Activated CD8-positive, alpha-beta memory T cell treated with anti-CD3 and anti-CD28 coated beads, Interleukin-2, amount 50 U/mL, for 4 hours (primary cell): ENCODE data around the gene GRN.
"Not testable (repeated sequence)": the region's sequence is repeated elsewhere in the genome, so short reads cannot be mapped to it uniquely, and the experiment has no call there.

Experiments used
- DNase-seq: peaks from one replicate; pipeline ENCODE4 v3.0.0-alpha.2; 2020

GRN gene

GRCh38 chr17:44321246-44322120 is 23.6 kb upstream of the GRN start:
- no peak for DNase-seq

GRCh38 chr17:44322236-44322895 is 22.7 kb upstream of the GRN start:
- no peak for DNase-seq

- DNase-seq: no peak
Observed at GRCh38 chr17:44323359-44324091, 21.6 kb upstream of the GRN start.

GRCh38 chr17:44324092-44324570 is 21.0 kb upstream of the GRN start:
- DNase-seq: no peak

- DNase-seq: peak; percentile 97
Observed at GRCh38 chr17:44324571-44325275, 20.4 kb upstream of the GRN start, which contains the start of gene SLC25A39. Gene SLC25A39, minus strand, starts transcription at chr17:44324823. Its CDS starts 1,261 bp downstream, at chr17:44323562.

- DNase-seq: peak; percentile 92
Observed at GRCh38 chr17:44326861-44327444, 18.1 kb upstream of the GRN start.

- no peak for DNase-seq
Observed at GRCh38 chr17:44327715-44328449, 17.2 kb upstream of the GRN start.

- not testable (repeated sequence) for DNase-seq
Observed at GRCh38 chr17:44329516-44329915, 15.6 kb upstream of the GRN start.

- not testable (repeated sequence) for DNase-seq
Observed at GRCh38 chr17:44330263-44330662, 14.8 kb upstream of the GRN start.

GRCh38 chr17:44331249-44331760 is 13.8 kb upstream of the GRN start:
- DNase-seq: peak; percentile 71

- no peak for DNase-seq
Observed at GRCh38 chr17:44333371-44333770, 11.7 kb upstream of the GRN start.

GRCh38 chr17:44334315-44334714 is 10.8 kb upstream of the GRN start:
- DNase-seq: no peak

- DNase-seq: no peak
Observed at GRCh38 chr17:44334727-44335126, 10.4 kb upstream of the GRN start.

GRCh38 chr17:44335564-44335963 is 9.5 kb upstream of the GRN start:
- DNase-seq: no peak

- DNase-seq: no peak
Observed at GRCh38 chr17:44335968-44336367, 9.1 kb upstream of the GRN start.

- DNase-seq: no peak
Observed at GRCh38 chr17:44338702-44339101, 6.4 kb upstream of the GRN start.

GRCh38 chr17:44340553-44340952 is 4.5 kb upstream of the GRN start:
- not testable (repeated sequence) for DNase-seq

GRCh38 chr17:44343510-44344209 is 1.4 kb upstream of the GRN start:
- DNase-seq: no peak

- peak; percentile 52 for DNase-seq
Observed at GRCh38 chr17:44345454-44346026, 438 bp downstream of the GRN start.
